AG04450 (cell line): ENCODE measurements around the gene CEP41. TPM values are rescaled to one million over a fixed set of nuclear protein-coding genes. Genes with fewer than 3 reads are reported as not detected.

Experiments
- CTCF ChIA-PET: fragments of 300-600, 350-600 bp; formaldehyde crosslinking; extraction: SDS; loops from one replicate; lab custom pipeline; 2022; ENCODE audit warnings: antibody characterized with exemption, inconsistent platforms; lab: Charles Lee
- POLR2A ChIA-PET: fragments of 350-600 bp; formaldehyde crosslinking; extraction: SDS; loops from one replicate; lab custom pipeline; 2021; ENCODE audit warnings: antibody characterized with exemption, inconsistent platforms; lab: Yijun Ruan, JAX
- DNase-seq: peaks from one replicate; pipeline ENCODE4 v3.0.0-alpha.2; 2011; ENCODE audit warnings: low read depth, low spot score
- H3K27ac ChIP-seq: one replicate; pipeline ENCODE4 v1.5.1; 2012; ENCODE audit warnings: low read depth, low read length, control low read depth
- H3K27me3 ChIP-seq: one replicate; pipeline ENCODE4 v1.6.0; 2012; ENCODE audit warnings: low read length; ENCODE audit not compliant: control insufficient read depth, insufficient read depth
- H3K4me3 ChIP-seq: 2 replicates; pipeline ENCODE4 v1.5.1; 2011; ENCODE audit warnings: mild to moderate bottlenecking, low read depth, low read length, control low read depth
- H3K9me3 ChIP-seq: 2 replicates; pipeline ENCODE4 v1.5.1; 2012; ENCODE audit warnings: low read length; ENCODE audit not compliant: control insufficient read depth, insufficient read depth
- polyA plus RNA-seq: library from polyadenylated mRNA; depleted of rRNA; stranded (reverse); fragments of >200 nt; gene quantifications from 2 replicates; pipeline ENCODE4 v1.2.3, GENCODE V29; 2011
- TF ChIP-seq, protein P1 (sequence below): IDR thresholded peaks from 2 replicates; pipeline ENCODE4 v1.5.1; 2011; ENCODE audit warnings: low read depth, low read length, control low read depth, inconsistent platforms

The CEP41 gene
- polyA plus RNA-seq, 1 experiment = 26.4 TPM

DNA sequence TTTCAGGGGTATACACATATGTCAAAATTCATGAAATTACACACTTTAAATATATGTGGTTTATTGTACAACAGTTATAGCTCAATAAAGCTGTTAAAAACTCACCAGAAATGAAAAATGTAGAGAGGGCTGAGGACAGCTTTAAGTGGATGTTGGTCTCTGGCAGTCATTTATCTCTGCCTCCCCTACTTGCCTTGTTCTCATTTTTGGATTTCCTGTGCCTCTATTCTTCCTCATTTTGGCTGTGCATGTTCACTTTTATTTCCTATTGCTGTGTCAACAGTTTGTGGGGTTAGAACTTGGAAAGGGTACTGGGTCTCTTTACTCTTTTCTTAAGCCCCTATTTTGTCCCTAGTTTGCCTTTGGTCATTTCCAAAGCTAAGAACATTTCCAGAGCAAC, 32.5 kb upstream of the CEP41 start:
- POLR2A ChIA-PET = no interaction called here

DNA sequence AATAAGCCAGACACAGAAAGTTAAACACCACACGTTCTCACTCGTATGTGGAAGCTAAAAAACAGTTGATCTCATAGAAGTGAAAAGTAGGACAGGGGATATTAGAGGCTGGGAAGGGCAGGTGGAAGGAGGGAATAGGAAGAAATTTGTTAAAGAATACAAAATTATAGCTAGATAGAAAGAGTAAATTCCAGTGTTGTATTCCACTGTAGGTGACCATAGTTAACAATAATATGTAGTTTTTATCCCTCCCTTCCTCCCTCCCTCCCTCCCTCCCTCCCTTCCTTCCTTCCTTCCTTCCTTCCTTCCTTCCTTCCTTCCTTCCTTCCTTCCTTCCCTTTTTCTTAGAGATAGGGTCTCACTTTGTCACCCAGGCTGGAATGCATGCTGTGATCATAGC, 31.2 kb upstream of the CEP41 start:
- peaks cover 6% of the 10 kb centered on the region for H3K27me3 ChIP-seq
- H3K4me3 ChIP-seq = no peak overlapping the region
- ChIA-PET POLR2A (no interaction called here), CTCF (interaction anchor here (0.6 to 0.8 kb wide), 3 partner anchors 15 to 400 kb away, joined by 3 read pairs; no protein-coding TSS in a partner anchor)
- H3K27ac ChIP-seq = no peak overlapping the region
- TF ChIP-seq, protein P1, sequence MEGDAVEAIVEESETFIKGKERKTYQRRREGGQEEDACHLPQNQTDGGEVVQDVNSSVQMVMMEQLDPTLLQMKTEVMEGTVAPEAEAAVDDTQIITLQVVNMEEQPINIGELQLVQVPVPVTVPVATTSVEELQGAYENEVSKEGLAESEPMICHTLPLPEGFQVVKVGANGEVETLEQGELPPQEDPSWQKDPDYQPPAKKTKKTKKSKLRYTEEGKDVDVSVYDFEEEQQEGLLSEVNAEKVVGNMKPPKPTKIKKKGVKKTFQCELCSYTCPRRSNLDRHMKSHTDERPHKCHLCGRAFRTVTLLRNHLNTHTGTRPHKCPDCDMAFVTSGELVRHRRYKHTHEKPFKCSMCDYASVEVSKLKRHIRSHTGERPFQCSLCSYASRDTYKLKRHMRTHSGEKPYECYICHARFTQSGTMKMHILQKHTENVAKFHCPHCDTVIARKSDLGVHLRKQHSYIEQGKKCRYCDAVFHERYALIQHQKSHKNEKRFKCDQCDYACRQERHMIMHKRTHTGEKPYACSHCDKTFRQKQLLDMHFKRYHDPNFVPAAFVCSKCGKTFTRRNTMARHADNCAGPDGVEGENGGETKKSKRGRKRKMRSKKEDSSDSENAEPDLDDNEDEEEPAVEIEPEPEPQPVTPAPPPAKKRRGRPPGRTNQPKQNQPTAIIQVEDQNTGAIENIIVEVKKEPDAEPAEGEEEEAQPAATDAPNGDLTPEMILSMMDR = no peak
- H3K9me3 ChIP-seq = no peaks in the 10 kb centered on the region
- DNase-seq = no peak

More for the DNA sequence above, 32.5 kb upstream of the CEP41 start:
- no peak overlapping the region for H3K27ac ChIP-seq
- no peaks in the 10 kb centered on the region for H3K9me3 ChIP-seq
- CTCF ChIA-PET = no interaction called here
- DNase-seq = no peak
- no peak overlapping the region for H3K4me3 ChIP-seq
- TF ChIP-seq, protein P1 = no peak
- H3K27me3 ChIP-seq = peaks cover 3% of the 10 kb centered on the region

DNA sequence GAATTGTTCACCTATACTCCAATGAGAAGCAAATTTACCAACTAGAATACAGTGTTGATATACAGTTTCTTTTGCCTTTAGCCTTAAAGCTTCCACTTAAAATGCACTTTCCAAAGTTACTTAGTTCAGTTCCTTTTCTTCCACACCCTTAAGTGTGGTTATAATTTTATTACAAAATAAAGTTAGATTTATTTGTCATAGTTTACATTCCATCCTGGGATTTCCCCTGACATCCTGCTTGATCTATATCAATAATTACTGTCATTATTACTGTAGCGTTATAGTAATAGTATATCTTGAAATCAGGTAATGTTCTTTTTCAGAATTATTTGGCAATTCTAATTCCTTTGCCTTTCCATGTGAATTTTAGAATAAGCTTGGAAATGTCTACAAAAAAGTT, 27.8 kb upstream of the CEP41 start:
- POLR2A ChIA-PET = no interaction called here
- Histone ChIP-seq H3K4me3 (no peak overlapping the region), H3K27me3 (peaks cover 6% of the 10 kb centered on the region), H3K27ac (no peak overlapping the region), H3K9me3 (no peaks in the 10 kb centered on the region)
- TF ChIP-seq, protein P1 = no peak
- no peak for DNase-seq
- CTCF ChIA-PET = no interaction called here

DNA sequence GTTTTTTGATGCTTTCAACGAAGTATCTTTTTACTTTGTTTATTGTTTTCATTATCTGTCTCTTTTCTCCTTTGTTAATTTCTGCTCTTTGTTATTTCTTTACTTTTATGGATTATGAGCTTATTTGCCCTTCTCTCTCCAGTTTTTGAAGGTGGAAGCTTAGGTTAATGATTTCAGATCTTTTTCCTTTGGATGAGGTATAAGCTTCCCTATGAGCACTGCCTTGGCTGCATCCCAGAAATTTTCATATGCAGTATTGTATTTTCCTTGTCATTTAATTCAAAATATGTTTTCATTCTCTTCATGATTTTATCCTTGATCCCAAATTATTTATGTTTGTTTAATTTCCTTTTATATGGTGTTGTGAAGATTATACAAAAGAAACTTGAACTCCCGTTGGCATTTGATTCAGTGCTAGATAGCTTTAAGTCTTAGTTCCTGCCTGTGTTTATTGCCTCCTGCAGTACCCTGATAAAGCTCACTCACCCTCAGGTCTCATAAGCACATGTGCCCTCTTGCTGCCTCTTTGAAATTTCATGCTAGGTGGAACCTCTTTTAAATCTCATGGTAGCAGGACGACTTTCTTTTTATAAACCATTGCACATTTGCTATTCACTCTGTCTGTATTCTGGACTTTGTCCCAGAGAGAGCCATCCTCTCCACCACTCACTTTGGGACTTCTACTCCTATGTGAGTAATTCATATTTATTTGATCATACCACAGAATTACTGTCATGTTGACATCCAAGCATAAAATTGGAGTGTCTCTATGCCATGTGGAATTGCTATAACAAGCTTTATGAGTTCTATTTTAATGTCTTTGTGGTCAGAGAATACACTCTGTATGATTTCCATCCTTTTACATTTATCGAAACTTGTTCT, 23.0 kb upstream of the CEP41 start:
- CTCF ChIA-PET = no interaction called here
- peaks cover 2% of the 10 kb centered on the region for H3K27me3 ChIP-seq
- POLR2A ChIA-PET = no interaction called here
- TF ChIP-seq, protein P1 = no peak
- H3K4me3 ChIP-seq = no peak overlapping the region
- peaks cover 7% of the 10 kb centered on the region for H3K9me3 ChIP-seq
- H3K27ac ChIP-seq = no peak overlapping the region
- DNase-seq = no peak

DNA sequence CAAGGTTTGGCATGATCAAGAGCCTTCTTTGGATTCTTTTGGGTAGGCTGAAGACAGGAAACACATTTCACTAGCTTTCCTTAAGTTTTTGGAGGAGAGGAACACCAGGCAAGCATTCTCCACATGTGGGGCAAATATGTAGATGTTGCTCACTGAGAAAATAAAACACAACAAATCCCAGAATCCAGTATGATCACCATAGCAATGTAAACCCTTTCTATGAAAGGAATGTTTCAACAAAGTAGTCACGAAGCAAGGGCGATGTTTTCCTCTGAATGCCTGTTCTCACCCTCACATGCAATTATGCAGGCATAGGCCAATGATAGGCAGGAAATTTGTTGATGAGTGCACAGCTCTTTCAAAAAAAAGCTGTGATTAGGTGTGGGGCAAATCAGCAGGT, 20.5 kb upstream of the CEP41 start:
- ChIA-PET CTCF (no interaction called here), POLR2A (no interaction called here)
- DNase-seq = no peak
- H3K9me3 ChIP-seq = peaks cover 7% of the 10 kb centered on the region
- H3K27me3 ChIP-seq = no peaks in the 10 kb centered on the region
- no peak overlapping the region for H3K4me3 ChIP-seq
- TF ChIP-seq, protein P1 = no peak
- H3K27ac ChIP-seq = no peak overlapping the region
